Natural killer cell treated with Interleukin-12 subunit alpha and Interleukin-12 subunit beta and Interleukin-15 and Interleukin-18, amount 100 ng/mL, for 72 hours (primary cell): ENCODE data around the gene PDE4B. TPM values are rescaled to one million over a fixed set of nuclear protein-coding genes. Genes with fewer than 3 reads are reported as not detected.
"Not testable (repeated sequence)": the region's sequence is repeated elsewhere in the genome, so short reads cannot be mapped to it uniquely, and the experiment has no call there.

Source experiments
- ATAC-seq, 2 donors: fragments of 150-1000 bp; cut with Tn5 transposase in 1 of 2; sonication (Bioruptor Pico), chemical (Tn5 transposase) in 1 of 2; 2 replicates each; pipeline ENCODE4 v1.10.0; 2021
- DNase-seq: peaks from one replicate; pipeline ENCODE4 v3.0.0; 2022; ENCODE audit warnings: low spot score
- H3K27ac Mint-ChIP-seq, 2 donors: 1 replicate in 1 of 2; 2 replicates in 1 of 2; pipeline ENCODE4 v1.8.0; 2022; ENCODE audit warnings: mixed read lengths in 2 of 2, mild to moderate bottlenecking in 1 of 2, moderate library complexity in 1 of 2
- H3K27me3 Mint-ChIP-seq, 2 donors: 1 replicate in 1 of 2; 2 replicates in 1 of 2; pipeline ENCODE4 v1.8.0; 2022; ENCODE audit warnings: mixed read lengths in 2 of 2
- H3K36me3 Mint-ChIP-seq: one replicate; pipeline ENCODE4 v1.8.0; 2022; ENCODE audit warnings: mixed read lengths
- H3K4me1 Mint-ChIP-seq, 2 donors: 1 replicate in 1 of 2; 2 replicates in 1 of 2; pipeline ENCODE4 v1.8.0; 2022; ENCODE audit warnings: low read depth in 2 of 2, mixed read lengths in 2 of 2, mild to moderate bottlenecking in 1 of 2
- H3K4me3 Mint-ChIP-seq: one replicate; pipeline ENCODE4 v1.8.0; 2022; ENCODE audit warnings: mixed read lengths
- H3K9me3 Mint-ChIP-seq: 2 replicates; pipeline ENCODE4 v1.8.0; 2022; ENCODE audit warnings: mixed read lengths
- total RNA-seq, 2 donors: library from RNA; stranded (reverse); gene quantifications; one replicate each; pipeline ENCODE4 v1.2.3, GENCODE V29; 2022

The PDE4B gene
- total RNA-seq, 2 donors from 2014 or later: 83.8 to 136 TPM

DNA sequence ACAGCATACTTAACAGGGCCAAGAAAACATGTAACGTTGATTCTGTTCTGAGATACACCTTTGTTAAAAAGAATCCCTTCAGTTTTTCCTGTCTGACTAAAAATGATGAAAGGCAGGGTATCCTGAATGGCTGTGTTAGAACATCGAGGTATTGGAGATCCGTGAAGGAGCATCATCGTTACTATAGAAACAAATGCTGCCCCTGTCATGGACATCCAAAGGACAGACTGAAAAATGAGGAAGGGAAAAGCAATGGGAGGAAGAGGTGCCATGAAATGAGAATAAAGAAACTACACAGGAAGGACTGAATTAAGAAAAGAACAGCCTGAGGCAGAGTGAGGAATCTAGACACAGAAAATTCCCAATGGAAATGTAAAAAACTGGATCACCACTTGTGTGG, 257.9 kb downstream of the PDE4B start:
- DNase-seq (no peak), ATAC-seq (no peak)
- no peaks in the 10 kb centered on the region for H3K36me3 Mint-ChIP-seq
- no peak overlapping the region for H3K4me3 Mint-ChIP-seq
- peaks cover 3 to 10% of the 10 kb centered on the region in 2 donors for H3K27me3 Mint-ChIP-seq
- no peaks in the 10 kb centered on the region for H3K4me1 Mint-ChIP-seq
- H3K9me3 Mint-ChIP-seq: peaks cover 2% of the 10 kb centered on the region
- no peak overlapping the region for H3K27ac Mint-ChIP-seq

DNA sequence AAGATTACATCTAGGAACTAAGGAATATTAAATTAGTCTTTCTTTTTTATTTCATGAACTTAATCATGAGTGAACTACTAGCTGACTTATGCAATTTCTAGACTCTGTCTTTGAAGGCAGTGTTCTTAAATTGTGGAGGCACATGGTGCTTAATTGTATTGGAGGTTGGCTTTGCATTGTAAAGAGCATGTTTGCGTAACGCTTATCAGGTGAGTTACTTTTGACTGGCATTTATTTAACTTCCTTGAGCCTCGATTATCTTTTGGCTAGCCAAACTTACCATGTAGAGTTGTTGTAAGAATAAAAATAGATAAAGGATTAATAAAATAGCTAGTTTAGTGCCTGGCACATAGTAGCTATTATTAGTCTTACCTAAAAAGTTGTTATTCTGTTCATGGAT, 262.4 kb downstream of the PDE4B start:
- Mint-ChIP-seq H3K36me3 (no peaks in the 10 kb centered on the region), H3K27ac (no peak overlapping the region), H3K4me1 (no peaks in the 10 kb centered on the region), H3K4me3 (no peak overlapping the region), H3K27me3 (peaks cover 3 to 6% of the 10 kb centered on the region in 2 donors), H3K9me3 (no peaks in the 10 kb centered on the region)
- ATAC-seq: no peak
- no peak for DNase-seq

DNA sequence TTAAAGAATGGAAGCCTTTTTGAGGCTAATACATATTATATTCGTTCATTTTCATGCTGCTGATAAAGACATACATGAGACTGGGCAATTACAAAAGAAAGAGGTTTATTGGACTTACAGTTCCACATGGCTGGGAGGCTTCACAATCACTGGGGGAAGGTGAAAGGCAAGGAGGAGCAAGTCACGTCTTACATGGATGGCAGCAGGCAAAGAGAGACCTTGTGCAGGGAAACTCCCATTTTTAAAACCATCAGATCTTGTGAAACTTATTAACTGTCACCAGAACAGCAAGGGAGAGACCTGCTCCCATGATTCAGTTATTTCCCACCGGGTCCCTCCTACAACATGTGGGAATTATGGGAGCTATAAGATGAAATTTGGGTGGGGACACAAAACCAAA, 264.8 kb downstream of the PDE4B start:
- not testable (repeated sequence) for H3K27ac Mint-ChIP-seq, ATAC-seq, H3K36me3 Mint-ChIP-seq, H3K4me1 Mint-ChIP-seq, H3K4me3 Mint-ChIP-seq, H3K9me3 Mint-ChIP-seq, H3K27me3 Mint-ChIP-seq, DNase-seq

DNA sequence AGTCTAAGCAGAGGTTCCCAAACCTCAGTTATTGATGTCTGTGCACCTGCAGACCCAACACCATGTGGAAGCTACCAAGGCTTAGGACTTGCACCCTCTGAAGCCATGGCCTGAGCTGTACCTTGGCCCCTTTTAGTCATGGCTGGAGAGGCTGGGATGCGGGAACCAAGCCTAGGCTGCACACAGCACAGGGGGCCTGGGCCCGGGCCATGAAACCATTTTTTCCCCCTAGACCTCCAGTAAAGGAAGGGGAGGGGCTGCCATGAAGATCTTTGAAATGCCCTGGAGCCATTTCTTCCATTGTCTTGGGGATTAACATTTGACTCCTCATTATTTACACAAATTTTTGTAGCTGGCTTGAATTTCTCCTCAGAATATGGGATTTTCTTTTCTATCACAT, 265.9 kb downstream of the PDE4B start:
- no peak for DNase-seq
- H3K27me3 Mint-ChIP-seq: peaks cover 0 to 3% of the 10 kb centered on the region in 2 donors
- H3K36me3 Mint-ChIP-seq: no peaks in the 10 kb centered on the region
- no peak for ATAC-seq
- H3K9me3 Mint-ChIP-seq: no peaks in the 10 kb centered on the region
- no peak overlapping the region for H3K4me3 Mint-ChIP-seq
- H3K4me1 Mint-ChIP-seq: no peaks in the 10 kb centered on the region
- H3K27ac Mint-ChIP-seq: no peak overlapping the region

DNA sequence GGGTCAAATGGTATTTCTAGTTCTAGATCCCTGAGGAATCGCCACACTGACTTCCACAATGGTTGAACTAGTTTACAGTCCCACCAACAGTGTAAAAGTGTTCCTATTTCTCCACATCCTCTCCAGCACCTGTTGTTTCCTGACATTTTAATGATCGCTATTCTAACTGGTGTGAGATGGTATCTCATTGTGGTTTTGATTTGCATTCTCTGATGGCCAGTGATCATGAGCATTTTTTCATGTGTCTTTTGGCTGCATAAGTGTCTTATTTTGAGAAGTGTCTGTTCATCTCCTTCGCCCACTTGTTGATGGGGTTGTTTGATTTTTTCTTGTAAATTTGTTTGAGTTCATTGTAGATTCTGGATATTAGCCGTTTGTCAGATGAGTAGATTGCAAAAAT, 274.5 kb downstream of the PDE4B start:
- not testable (repeated sequence) for ATAC-seq, H3K9me3 Mint-ChIP-seq, DNase-seq, H3K27ac Mint-ChIP-seq, H3K4me3 Mint-ChIP-seq, H3K36me3 Mint-ChIP-seq, H3K4me1 Mint-ChIP-seq
- H3K27me3 Mint-ChIP-seq: peaks cover 5 to 21% of the 10 kb centered on the region in 2 donors

DNA sequence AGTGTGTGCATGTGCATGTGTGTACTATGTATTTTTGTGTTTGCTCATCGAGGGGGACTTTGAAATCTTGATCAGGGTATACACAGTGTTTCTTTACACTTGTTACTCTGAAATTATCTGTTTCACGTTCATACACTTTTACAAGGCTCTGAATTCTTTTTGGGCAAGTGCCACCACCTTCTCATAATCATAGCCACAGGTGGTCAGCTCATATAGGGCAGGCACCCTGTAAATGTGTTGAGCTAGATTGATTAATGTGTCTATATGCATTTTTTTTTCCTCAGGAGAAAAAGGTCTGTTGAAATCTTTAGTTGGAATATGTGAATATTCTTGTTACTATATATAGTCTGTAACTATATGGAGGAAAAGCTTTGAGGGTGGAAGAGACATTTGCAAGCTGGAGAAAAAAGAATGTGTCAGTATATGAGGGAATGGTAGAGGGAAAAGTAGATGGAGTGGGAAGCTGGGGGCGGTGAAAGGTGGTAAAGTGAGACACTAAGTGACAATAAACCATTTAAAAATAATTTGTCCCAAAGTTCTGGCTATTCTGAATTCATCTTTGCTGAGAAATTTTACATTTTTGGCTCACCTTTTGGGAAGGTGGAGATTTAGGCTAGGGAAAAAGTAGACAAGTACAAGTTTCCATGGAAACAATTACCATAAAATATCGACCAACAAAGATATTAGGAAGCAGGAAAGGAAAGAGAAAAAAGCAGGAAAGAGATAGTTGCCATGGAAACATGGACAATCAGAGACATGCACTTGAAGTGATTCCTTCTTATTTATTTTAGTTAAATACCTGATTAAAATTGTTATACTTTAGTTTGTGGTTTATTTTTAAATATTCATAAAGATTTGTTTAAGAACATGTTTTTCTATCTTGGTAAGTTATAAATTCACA, 277.5 kb downstream of the PDE4B start:
- peaks cover 5 to 15% of the 10 kb centered on the region in 2 donors for H3K27me3 Mint-ChIP-seq
- no peaks in the 10 kb centered on the region for H3K4me1 Mint-ChIP-seq
- H3K9me3 Mint-ChIP-seq: no peaks in the 10 kb centered on the region
- no peaks in the 10 kb centered on the region for H3K36me3 Mint-ChIP-seq
- ATAC-seq: no peak
- H3K4me3 Mint-ChIP-seq: no peak overlapping the region
- no peak for DNase-seq
- H3K27ac Mint-ChIP-seq: no peak overlapping the region

DNA sequence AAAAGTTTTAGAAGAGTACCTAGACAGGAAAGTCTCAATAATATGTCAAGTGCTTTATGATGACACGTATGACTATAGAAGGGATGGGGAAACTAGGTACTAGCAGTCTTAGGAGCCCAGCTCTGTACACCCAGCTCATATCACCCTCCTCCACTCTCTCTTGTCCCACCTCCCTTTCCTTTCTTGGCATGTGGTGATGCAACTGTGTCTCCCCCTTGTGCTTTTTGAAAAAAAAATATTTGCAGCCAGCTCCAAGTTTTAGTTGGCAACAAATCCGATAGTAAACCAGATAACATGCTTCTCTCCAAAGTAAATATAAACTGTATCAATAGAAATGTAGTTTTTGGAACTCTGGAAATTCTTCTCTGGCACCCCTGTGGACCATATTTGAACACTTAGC, 280.7 kb downstream of the PDE4B start:
- Mint-ChIP-seq H3K36me3 (no peaks in the 10 kb centered on the region), H3K9me3 (no peaks in the 10 kb centered on the region), H3K4me3 (no peak overlapping the region), H3K4me1 (no peaks in the 10 kb centered on the region), H3K27ac (no peak overlapping the region), H3K27me3 (peaks cover 8 to 17% of the 10 kb centered on the region in 2 donors)
- no peak for DNase-seq
- no peak for ATAC-seq

DNA sequence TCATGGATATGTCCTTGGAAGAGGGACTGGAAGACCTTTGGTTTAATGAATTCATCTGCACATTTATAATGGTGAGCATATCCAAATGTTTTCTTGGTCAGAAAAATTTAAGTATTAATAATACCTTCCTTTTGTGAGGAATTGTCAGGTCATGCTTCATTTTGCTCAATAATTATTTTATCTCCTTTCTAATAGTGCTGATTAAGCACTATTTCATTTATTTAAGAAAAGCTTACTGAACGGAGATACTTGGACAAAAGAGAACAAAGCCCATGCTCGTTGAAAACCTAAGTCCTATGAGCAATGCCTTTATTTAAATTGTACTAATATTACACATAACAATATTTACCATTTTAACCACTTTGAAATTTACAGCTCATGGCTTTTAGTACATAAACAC, 281.5 kb downstream of the PDE4B start:
- no peaks in the 10 kb centered on the region for H3K4me1 Mint-ChIP-seq
- H3K27me3 Mint-ChIP-seq: peaks cover 10 to 24% of the 10 kb centered on the region in 2 donors
- no peaks in the 10 kb centered on the region for H3K36me3 Mint-ChIP-seq
- no peaks in the 10 kb centered on the region for H3K9me3 Mint-ChIP-seq
- ATAC-seq: no peak
- no peak overlapping the region for H3K27ac Mint-ChIP-seq
- DNase-seq: no peak
- H3K4me3 Mint-ChIP-seq: no peak overlapping the region

DNA sequence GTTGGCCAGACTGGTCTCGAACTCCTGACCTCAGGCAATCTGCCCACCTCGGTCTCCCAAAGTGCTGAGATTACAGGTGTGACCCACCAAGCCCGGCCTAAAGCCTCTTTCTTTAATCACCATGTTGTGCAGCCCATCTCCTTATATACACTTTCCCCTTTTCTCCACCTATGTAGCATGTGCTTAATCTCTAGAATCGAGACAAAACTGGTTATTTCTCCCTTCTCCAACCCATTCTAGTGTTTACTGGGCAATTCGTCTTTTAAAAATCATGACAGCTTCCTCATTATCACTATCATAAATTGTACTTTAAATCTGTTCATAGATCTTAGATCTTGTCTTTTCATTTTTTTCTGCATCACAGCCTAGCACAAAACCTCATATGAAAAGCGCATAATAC, 285.7 kb downstream of the PDE4B start:
- H3K4me3 Mint-ChIP-seq: no peak overlapping the region
- DNase-seq (no peak), ATAC-seq (no peak)
- H3K27ac Mint-ChIP-seq: no peak overlapping the region
- peaks cover 13 to 28% of the 10 kb centered on the region in 2 donors for H3K27me3 Mint-ChIP-seq
- no peaks in the 10 kb centered on the region for H3K4me1 Mint-ChIP-seq
- H3K9me3 Mint-ChIP-seq: peaks cover 3% of the 10 kb centered on the region
- no peaks in the 10 kb centered on the region for H3K36me3 Mint-ChIP-seq

DNA sequence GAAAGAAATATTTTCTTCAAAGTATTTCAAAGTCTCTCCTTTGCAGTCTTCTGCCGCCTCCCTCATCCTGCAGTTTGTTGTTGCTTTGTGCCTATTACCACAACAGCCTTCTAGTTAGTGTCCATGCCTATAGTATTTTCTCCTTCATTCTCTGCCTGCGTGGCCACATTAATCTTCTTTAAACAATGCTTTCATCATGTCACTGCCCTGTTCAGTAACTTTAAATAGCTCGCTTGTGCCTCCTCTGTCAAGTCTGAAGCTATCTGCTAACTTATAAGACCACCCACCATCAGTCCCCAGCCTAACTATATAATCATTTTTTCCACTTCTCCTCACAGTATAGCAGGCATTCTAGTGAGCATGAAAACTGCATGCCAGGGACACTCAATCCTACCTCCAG, 290.3 kb downstream of the PDE4B start:
- Mint-ChIP-seq H3K36me3 (no peaks in the 10 kb centered on the region), H3K9me3 (peaks cover 6% of the 10 kb centered on the region), H3K4me1 (no peaks in the 10 kb centered on the region), H3K27ac (no peak overlapping the region), H3K27me3 (peaks cover 9 to 28% of the 10 kb centered on the region in 2 donors), H3K4me3 (no peak overlapping the region)
- DNase-seq (no peak), ATAC-seq (no peak)

DNA sequence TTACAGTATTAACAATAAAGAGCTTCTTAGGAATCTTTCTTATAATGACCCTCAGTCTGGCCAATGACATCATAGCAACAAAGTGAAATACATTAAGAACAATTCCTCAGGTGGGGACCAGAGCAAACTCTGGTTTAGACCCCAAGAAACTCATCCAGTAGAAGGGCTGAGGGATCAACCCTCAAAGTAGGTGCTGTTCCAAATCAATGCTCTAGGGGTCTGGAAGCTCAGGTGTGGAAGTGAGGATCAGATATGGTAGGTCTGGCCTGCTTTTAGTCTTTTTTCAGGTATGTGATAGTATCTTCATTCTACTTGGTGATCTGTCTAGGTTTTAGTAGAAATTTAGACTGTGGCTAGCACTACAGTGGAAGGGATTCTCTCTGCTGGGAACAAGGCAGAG, 291.7 kb downstream of the PDE4B start:
- H3K27me3 Mint-ChIP-seq: peaks cover 6 to 15% of the 10 kb centered on the region in 2 donors
- H3K4me3 Mint-ChIP-seq: no peak overlapping the region
- DNase-seq (no peak), ATAC-seq (no peak)
- H3K9me3 Mint-ChIP-seq: peaks cover 6% of the 10 kb centered on the region
- no peaks in the 10 kb centered on the region for H3K36me3 Mint-ChIP-seq
- no peak overlapping the region for H3K27ac Mint-ChIP-seq
- no peaks in the 10 kb centered on the region for H3K4me1 Mint-ChIP-seq

DNA sequence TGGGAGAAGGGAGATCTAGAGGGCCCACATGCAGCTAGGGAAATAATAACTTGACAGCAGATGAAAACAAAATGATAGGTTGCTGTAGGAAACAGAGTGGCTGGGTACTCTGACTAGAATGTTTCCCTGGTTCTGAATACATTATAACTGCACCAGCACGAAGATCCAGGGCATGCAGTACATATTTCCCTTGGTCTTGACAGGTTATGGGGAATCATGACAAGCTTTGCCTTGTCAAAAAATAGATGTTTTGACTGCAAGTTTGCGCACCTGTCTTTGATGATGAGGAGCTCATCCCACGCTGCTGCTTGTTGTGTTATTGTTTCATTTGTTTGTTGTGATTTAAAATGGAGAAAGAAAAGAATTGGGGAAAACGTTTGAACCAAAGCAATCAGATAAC, 292.9 kb downstream of the PDE4B start:
- Mint-ChIP-seq H3K4me1 (no peaks in the 10 kb centered on the region), H3K4me3 (no peak overlapping the region), H3K27ac (no peak overlapping the region), H3K36me3 (no peaks in the 10 kb centered on the region), H3K9me3 (peaks cover 6% of the 10 kb centered on the region), H3K27me3 (peaks cover 6 to 15% of the 10 kb centered on the region in 2 donors)
- DNase-seq (no peak), ATAC-seq (no peak)

DNA sequence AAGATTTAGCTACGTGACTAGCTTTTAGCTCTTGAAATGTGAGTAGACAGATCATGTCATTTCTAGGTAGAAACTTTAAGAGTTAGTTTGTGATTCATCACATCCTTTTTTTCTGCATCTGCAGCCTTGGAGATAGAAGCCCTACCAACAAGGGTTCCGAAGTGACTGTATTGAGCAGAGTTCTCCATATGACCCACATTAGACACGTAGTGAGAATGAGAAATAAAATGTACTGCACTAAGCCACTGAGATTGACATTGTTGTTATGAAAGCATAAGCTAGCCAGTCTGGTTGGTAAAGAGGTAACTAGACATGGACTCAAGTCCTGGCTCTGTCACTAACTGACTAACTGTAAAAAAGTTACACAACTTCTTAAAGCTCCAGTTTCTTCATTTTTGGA, 296.1 kb downstream of the PDE4B start:
- Mint-ChIP-seq H3K36me3 (no peaks in the 10 kb centered on the region), H3K27me3 (peaks cover 0 to 8% of the 10 kb centered on the region in 2 donors), H3K9me3 (peaks cover 3% of the 10 kb centered on the region), H3K4me1 (no peaks in the 10 kb centered on the region), H3K4me3 (no peak overlapping the region), H3K27ac (no peak overlapping the region)
- DNase-seq: no peak
- no peak for ATAC-seq

DNA sequence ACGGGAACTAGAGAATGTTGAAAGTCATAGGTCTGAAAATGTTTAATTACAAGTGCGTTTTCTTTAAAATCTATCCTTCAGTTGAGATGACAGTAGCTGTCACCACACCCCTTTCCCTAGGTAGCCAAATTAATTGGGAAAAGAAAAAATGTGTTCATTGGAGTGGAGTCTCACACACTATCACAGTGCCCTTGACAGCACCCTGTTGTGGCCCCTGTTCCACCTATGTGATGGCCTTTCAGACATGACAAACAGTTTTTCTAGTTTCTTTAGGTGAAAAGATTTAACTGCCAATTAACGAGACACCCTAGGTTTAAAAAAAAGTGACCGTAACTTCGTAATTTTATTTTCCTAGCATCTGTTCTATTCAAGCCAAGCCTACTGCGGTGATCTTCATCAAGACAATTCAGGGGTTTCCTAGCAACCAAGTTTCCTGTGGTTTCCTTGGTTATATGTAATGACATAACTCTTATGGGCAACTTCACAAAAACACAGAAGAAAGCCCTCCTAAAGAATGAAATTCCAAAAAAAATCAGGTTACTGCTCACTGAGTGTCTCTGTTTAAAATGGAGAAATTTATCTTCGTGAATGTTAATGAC, 298.3 kb downstream of the PDE4B start:
- Mint-ChIP-seq H3K27ac (no peak overlapping the region), H3K9me3 (no peaks in the 10 kb centered on the region), H3K4me1 (no peaks in the 10 kb centered on the region), H3K4me3 (no peak overlapping the region), H3K36me3 (no peaks in the 10 kb centered on the region), H3K27me3 (peaks cover 0 to 8% of the 10 kb centered on the region in 2 donors)
- ATAC-seq (no peak), DNase-seq (no peak)
